Stomach (tissue), 4 donors: ENCODE measurements around the gene ITGA5.

ENCODE experiments used
- CTCF ChIP-seq, 7 experiments: fragments of 450-650 bp in 4 of 7; fragments of 200-600 bp in 3 of 7; sonication (generic) in 3 of 7; IDR thresholded peaks; one replicate each; pipeline ENCODE4 v1.5.1; 2016 to 2019; ENCODE audit warnings: antibody characterized with exemption in 7 of 7, control low read depth in 2 of 7, mild to moderate bottlenecking in 1 of 7
- EP300 ChIP-seq: sonication (generic); formaldehyde crosslinking; IDR thresholded peaks from one replicate; pipeline ENCODE4 v1.6.1; 2017; ENCODE audit warnings: antibody characterized with exemption
- POLR2A ChIP-seq, 4 donors: fragments of 450-650 bp; IDR thresholded peaks; one replicate each; pipeline ENCODE4 v1.6.1; 2016; ENCODE audit warnings: antibody characterized with exemption in 4 of 4, control low read depth in 2 of 4, mild to moderate bottlenecking in 1 of 4, moderate library complexity in 1 of 4

- TF ChIP-seq POLR2A (IDR thresholded peaks at IDR 0.05) (no peak), CTCF (IDR thresholded peaks at IDR 0.05) (no peak), EP300 (no peak)
Observed at GRCh38 chr12:54429014-54429471, 10.0 kb upstream of the ITGA5 start.
